Measurements from ENCODE around the gene C1orf21.

The C1orf21 gene

DNA sequence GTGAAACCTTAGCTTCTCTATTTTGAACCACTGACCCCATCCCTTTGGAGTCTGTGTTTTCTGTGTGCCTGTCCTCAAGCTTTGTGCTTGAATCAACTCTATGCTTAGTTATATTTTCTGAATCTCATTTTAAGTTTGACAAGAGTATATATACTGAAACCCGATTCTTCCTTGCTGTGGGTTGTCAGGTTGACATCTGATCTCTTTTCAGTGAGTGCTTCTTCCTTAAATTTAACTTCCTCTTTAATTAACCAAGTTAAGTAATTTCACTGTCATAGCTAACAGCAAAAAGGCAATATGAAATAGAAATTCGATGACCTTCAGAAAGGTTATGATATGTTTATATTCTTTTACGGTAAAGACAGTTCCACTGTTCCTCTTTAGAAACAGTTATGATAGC is 69.4 kb downstream of the C1orf21 start:
- TF ChIP-seq ISL1 (CRISPR knock-in tag; IDR thresholded peaks at IDR 0.05), result no peak
- TF ChIP-seq GLIS3 (CRISPR knock-in tag; IDR thresholded peaks at IDR 0.05), result no peak
- TF ChIP-seq ESRRG (CRISPR knock-in tag; IDR thresholded peaks at IDR 0.05), result no peak
- TF ChIP-seq TOX (CRISPR knock-in tag; IDR thresholded peaks at IDR 0.05; ENCODE audit: borderline replicate concordance), result no peak

DNA sequence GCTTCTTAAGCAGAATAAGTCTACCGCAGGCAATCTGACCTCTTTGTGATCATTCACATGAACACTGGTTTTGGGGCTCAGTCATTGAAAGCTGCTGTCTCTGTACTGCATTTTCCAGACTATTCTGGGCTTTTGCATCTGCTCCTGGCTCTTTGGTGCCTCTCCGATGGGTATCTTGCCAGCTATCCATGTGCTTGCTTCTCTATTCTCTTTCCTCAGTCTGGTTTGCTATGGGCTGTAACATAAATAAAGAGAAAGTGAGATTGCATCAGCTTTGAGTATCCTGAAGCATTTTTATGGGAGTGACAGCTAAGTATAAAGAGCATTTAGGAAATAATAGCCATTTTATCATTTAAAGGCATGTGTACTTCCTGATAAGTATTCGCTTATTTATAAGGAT is 70.7 kb downstream of the C1orf21 start:
- ATAC-seq, result no peak
- TF ChIP-seq ARNTL (CRISPR knock-in tag; IDR thresholded peaks at IDR 0.05; ENCODE audit: borderline replicate concordance, low read depth), result no peak
- TF ChIP-seq ZNF70 (CRISPR knock-in tag; IDR thresholded peaks at IDR 0.05), result no peak
- no peak for TF ChIP-seq ESRRG (CRISPR knock-in tag; IDR thresholded peaks at IDR 0.05)
- TF ChIP-seq RARB (CRISPR knock-in tag; IDR thresholded peaks at IDR 0.05), result no peak
- TF ChIP-seq, protein P1, sequence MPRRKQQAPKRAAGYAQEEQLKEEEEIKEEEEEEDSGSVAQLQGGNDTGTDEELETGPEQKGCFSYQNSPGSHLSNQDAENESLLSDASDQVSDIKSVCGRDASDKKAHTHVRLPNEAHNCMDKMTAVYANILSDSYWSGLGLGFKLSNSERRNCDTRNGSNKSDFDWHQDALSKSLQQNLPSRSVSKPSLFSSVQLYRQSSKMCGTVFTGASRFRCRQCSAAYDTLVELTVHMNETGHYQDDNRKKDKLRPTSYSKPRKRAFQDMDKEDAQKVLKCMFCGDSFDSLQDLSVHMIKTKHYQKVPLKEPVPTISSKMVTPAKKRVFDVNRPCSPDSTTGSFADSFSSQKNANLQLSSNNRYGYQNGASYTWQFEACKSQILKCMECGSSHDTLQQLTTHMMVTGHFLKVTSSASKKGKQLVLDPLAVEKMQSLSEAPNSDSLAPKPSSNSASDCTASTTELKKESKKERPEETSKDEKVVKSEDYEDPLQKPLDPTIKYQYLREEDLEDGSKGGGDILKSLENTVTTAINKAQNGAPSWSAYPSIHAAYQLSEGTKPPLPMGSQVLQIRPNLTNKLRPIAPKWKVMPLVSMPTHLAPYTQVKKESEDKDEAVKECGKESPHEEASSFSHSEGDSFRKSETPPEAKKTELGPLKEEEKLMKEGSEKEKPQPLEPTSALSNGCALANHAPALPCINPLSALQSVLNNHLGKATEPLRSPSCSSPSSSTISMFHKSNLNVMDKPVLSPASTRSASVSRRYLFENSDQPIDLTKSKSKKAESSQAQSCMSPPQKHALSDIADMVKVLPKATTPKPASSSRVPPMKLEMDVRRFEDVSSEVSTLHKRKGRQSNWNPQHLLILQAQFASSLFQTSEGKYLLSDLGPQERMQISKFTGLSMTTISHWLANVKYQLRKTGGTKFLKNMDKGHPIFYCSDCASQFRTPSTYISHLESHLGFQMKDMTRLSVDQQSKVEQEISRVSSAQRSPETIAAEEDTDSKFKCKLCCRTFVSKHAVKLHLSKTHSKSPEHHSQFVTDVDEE (CRISPR knock-in tag; IDR thresholded peaks at IDR 0.05), result peak; percentile 79
- TF ChIP-seq ZNF565 (CRISPR knock-in tag; conservative IDR thresholded peaks at IDR 0.05; ENCODE audit: low read depth), result peak; percentile 68; the same call in 1 of the 2 replicates

More for the DNA sequence above, 69.4 kb downstream of the C1orf21 start:
- peak; percentile 27; the same call in 1 of the 3 replicates for ATAC-seq

DNA sequence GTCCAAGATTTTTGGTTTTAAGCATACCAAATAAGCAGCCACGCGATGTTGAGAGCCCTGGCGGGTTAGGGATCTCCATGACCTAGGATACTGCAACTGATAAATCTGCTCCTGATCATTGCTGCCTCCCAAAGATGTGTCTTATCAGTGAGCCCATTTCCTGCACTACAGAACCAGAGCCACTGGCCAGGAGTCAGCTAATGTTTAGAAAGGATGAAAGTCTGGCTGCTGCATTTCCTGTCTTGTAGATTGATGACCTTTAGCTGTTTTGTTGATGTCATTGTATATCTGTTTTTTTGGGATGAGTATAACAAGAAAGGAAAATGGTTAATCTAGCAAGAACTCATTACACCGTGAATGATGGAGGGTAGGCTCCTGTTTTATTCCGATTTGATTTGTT is 74.5 kb downstream of the C1orf21 start:
- no peak; the same call in 1 of the 3 replicates for ATAC-seq
- TF ChIP-seq ZNF565 (CRISPR knock-in tag; conservative IDR thresholded peaks at IDR 0.05; ENCODE audit: low read depth), result 0 out of 2 replicates have a peak, but pooled peaks have one; percentile 40
- TF ChIP-seq, protein P2, sequence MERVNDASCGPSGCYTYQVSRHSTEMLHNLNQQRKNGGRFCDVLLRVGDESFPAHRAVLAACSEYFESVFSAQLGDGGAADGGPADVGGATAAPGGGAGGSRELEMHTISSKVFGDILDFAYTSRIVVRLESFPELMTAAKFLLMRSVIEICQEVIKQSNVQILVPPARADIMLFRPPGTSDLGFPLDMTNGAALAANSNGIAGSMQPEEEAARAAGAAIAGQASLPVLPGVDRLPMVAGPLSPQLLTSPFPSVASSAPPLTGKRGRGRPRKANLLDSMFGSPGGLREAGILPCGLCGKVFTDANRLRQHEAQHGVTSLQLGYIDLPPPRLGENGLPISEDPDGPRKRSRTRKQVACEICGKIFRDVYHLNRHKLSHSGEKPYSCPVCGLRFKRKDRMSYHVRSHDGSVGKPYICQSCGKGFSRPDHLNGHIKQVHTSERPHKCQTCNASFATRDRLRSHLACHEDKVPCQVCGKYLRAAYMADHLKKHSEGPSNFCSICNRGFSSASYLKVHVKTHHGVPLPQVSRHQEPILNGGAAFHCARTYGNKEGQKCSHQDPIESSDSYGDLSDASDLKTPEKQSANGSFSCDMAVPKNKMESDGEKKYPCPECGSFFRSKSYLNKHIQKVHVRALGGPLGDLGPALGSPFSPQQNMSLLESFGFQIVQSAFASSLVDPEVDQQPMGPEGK (CRISPR knock-in tag; IDR thresholded peaks at IDR 0.05; ENCODE audit: borderline replicate concordance), result no peak
- no peak for TF ChIP-seq OSR1 (CRISPR knock-in tag; IDR thresholded peaks at IDR 0.05)
- TF ChIP-seq, protein P1 (CRISPR knock-in tag; IDR thresholded peaks at IDR 0.05), result peak; percentile 77
- TF ChIP-seq, protein P3, sequence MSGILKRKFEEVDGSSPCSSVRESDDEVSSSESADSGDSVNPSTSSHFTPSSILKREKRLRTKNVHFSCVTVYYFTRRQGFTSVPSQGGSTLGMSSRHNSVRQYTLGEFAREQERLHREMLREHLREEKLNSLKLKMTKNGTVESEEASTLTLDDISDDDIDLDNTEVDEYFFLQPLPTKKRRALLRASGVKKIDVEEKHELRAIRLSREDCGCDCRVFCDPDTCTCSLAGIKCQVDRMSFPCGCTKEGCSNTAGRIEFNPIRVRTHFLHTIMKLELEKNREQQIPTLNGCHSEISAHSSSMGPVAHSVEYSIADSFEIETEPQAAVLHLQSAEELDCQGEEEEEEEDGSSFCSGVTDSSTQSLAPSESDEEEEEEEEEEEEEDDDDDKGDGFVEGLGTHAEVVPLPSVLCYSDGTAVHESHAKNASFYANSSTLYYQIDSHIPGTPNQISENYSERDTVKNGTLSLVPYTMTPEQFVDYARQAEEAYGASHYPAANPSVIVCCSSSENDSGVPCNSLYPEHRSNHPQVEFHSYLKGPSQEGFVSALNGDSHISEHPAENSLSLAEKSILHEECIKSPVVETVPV (CRISPR knock-in tag; IDR thresholded peaks at IDR 0.05), result 0 out of 2 replicates have a peak, but pooled peaks have one; percentile 74
- no peak for TF ChIP-seq ZFP3 (CRISPR knock-in tag; IDR thresholded peaks at IDR 0.05)
- TF ChIP-seq TCF4 (CRISPR knock-in tag; IDR thresholded peaks at IDR 0.05; ENCODE audit: borderline replicate concordance), result peak; percentile 76
- TF ChIP-seq ISL1 (CRISPR knock-in tag; IDR thresholded peaks at IDR 0.05), result no peak
- 0 out of 2 replicates have a peak, but pooled peaks have one; percentile 41 for TF ChIP-seq ESRRG (CRISPR knock-in tag; IDR thresholded peaks at IDR 0.05)
- TF ChIP-seq ZFP30 (CRISPR knock-in tag; IDR thresholded peaks at IDR 0.05), result no peak

DNA sequence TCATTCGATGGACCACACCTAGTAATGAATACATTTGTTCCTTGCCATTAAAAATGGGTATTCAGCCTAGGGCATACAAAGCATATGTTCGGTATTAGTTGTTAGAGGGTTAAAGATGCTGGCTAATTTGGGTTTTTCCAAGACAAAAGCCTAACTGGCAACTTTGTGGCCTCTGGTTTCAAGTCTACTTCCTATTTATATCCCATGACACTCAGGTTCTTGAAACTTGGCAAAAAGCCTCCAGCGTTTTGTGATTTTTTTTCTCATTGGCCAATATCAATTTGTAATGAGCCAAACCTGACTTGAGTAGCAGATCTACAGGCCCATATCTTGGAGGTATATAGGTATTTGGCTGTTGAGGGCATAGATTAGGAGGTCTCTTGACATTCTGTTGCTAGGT is 75.3 kb downstream of the C1orf21 start:
- no peak for ATAC-seq
- TF ChIP-seq RARB (CRISPR knock-in tag; IDR thresholded peaks at IDR 0.05), result no peak
- no peak for TF ChIP-seq SNAI2 (CRISPR knock-in tag; IDR thresholded peaks at IDR 0.05)
- no peak for TF ChIP-seq ZNF565 (CRISPR knock-in tag; conservative IDR thresholded peaks at IDR 0.05; ENCODE audit: low read depth)
- no peak for TF ChIP-seq ZC3H10 (CRISPR knock-in tag; IDR thresholded peaks at IDR 0.05)
- TF ChIP-seq, protein P2 (CRISPR knock-in tag; IDR thresholded peaks at IDR 0.05; ENCODE audit: borderline replicate concordance), result no peak
- TF ChIP-seq CSDC2 (CRISPR knock-in tag; IDR thresholded peaks at IDR 0.05), result no peak
- TF ChIP-seq, protein P4, sequence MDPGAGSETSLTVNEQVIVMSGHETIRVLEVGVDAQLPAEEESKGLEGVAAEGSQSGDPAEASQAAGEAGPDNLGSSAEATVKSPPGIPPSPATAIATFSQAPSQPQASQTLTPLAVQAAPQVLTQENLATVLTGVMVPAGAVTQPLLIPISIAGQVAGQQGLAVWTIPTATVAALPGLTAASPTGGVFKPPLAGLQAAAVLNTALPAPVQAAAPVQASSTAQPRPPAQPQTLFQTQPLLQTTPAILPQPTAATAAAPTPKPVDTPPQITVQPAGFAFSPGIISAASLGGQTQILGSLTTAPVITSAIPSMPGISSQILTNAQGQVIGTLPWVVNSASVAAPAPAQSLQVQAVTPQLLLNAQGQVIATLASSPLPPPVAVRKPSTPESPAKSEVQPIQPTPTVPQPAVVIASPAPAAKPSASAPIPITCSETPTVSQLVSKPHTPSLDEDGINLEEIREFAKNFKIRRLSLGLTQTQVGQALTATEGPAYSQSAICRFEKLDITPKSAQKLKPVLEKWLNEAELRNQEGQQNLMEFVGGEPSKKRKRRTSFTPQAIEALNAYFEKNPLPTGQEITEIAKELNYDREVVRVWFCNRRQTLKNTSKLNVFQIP (CRISPR knock-in tag; IDR thresholded peaks at IDR 0.05; ENCODE audit: borderline replicate concordance, low read depth), result no peak
- TF ChIP-seq ZFP30 (CRISPR knock-in tag; IDR thresholded peaks at IDR 0.05), result no peak
- TF ChIP-seq TOX (CRISPR knock-in tag; IDR thresholded peaks at IDR 0.05; ENCODE audit: borderline replicate concordance), result no peak
- no peak for TF ChIP-seq PPARA (CRISPR knock-in tag; IDR thresholded peaks at IDR 0.05; ENCODE audit: borderline replicate concordance)
- no peak for TF ChIP-seq ZFP3 (CRISPR knock-in tag; IDR thresholded peaks at IDR 0.05)
- no peak for TF ChIP-seq ARNTL (CRISPR knock-in tag; IDR thresholded peaks at IDR 0.05; ENCODE audit: borderline replicate concordance, low read depth)
- TF ChIP-seq, protein P3 (CRISPR knock-in tag; IDR thresholded peaks at IDR 0.05), result no peak
